Fibroblast of mammary gland (primary cell): ENCODE measurements around the gene IZUMO4.

ENCODE experiments used
- DNase-seq: peaks from one replicate; pipeline ENCODE4 v3.0.0-alpha.2; 2010; ENCODE audit warnings: low read depth
- H3K4me3 ChIP-seq: 2 replicates; pipeline ENCODE4 v1.5.1; 2011; ENCODE audit warnings: low read depth, mild to moderate bottlenecking, low read length, moderate library complexity; ENCODE audit not compliant: control insufficient read depth
- CTCF ChIP-seq: conservative IDR thresholded peaks from 2 replicates; pipeline ENCODE4 v1.5.1; 2011; ENCODE audit warnings: low read depth, low read length, inconsistent platforms; ENCODE audit not compliant: control insufficient read depth, insufficient read depth

The IZUMO4 gene

GRCh38 chr19:2136796-2137195 is 40.1 kb downstream of the IZUMO4 start:
- DNase-seq = no peak
- no peak for TF ChIP-seq CTCF
- H3K4me3 ChIP-seq = no peak overlapping the region

- DNase-seq = no peak
- no peak for TF ChIP-seq CTCF
- H3K4me3 ChIP-seq = no peak overlapping the region
Observed at GRCh38 chr19:2138061-2138728, 41.5 kb downstream of the IZUMO4 start.

GRCh38 chr19:2139385-2140137 is 42.8 kb downstream of the IZUMO4 start:
- TF ChIP-seq CTCF = no peak
- DNase-seq = no peak
- no peak overlapping the region for H3K4me3 ChIP-seq

- no peak for TF ChIP-seq CTCF
- no peak for DNase-seq
- H3K4me3 ChIP-seq = no peak overlapping the region
Observed at GRCh38 chr19:2140138-2140569, 43.4 kb downstream of the IZUMO4 start.

GRCh38 chr19:2142173-2142829 is 45.6 kb downstream of the IZUMO4 start:
- DNase-seq = no peak
- no peak for TF ChIP-seq CTCF
- H3K4me3 ChIP-seq = no peak overlapping the region

GRCh38 chr19:2144190-2144589 is 47.5 kb downstream of the IZUMO4 start:
- no peak for DNase-seq
- no peak for TF ChIP-seq CTCF
- no peak overlapping the region for H3K4me3 ChIP-seq
